ENCODE results near the gene POU3F2.

POU3F2 gene

GRCh38 chr6:98831057-98831958 is 3.1 kb upstream of the POU3F2 start:
- no peak for DNase-seq

- no peak for DNase-seq
Measured at GRCh38 chr6:98831959-98832283, 2.5 kb upstream of the POU3F2 start.

GRCh38 chr6:98832284-98833056 is 1.9 kb upstream of the POU3F2 start:
- no peak for DNase-seq

- DNase-seq: no peak
Measured at GRCh38 chr6:98833057-98833306, 1.4 kb upstream of the POU3F2 start.

GRCh38 chr6:98833307-98834059 is 891 bp upstream of the POU3F2 start:
- no peak for DNase-seq

GRCh38 chr6:98835149-98836024 is 1.0 kb downstream of the POU3F2 start:
- no peak for DNase-seq

- DNase-seq: no peak
Measured at GRCh38 chr6:98836025-98836961, 1.9 kb downstream of the POU3F2 start.

GRCh38 chr6:98836962-98837944 is 2.9 kb downstream of the POU3F2 start:
- DNase-seq: no peak

GRCh38 chr6:98838032-98838431 is 3.7 kb downstream of the POU3F2 start:
- DNase-seq: no peak

GRCh38 chr6:98838975-98839374 is 4.6 kb downstream of the POU3F2 start:
- DNase-seq: no peak

- DNase-seq: no peak
Measured at GRCh38 chr6:98839781-98840361, 5.5 kb downstream of the POU3F2 start.

GRCh38 chr6:98840385-98840784 is 6.0 kb downstream of the POU3F2 start:
- DNase-seq: no peak

- no peak for DNase-seq
Measured at GRCh38 chr6:98840996-98841513, 6.7 kb downstream of the POU3F2 start.

GRCh38 chr6:98841621-98842341 is 7.4 kb downstream of the POU3F2 start:
- DNase-seq: no peak

GRCh38 chr6:98842342-98843180 is 8.2 kb downstream of the POU3F2 start:
- DNase-seq: no peak

GRCh38 chr6:98843271-98844243 is 9.2 kb downstream of the POU3F2 start:
- DNase-seq: no peak
